OCI-M1 (cell line): Measurements from ENCODE around the gene TRIM38.
A peak's percentile ranks its signal among the peaks of the same experiment; 100 is the strongest.
"Not testable (repeated sequence)": the region's sequence is repeated elsewhere in the genome, so short reads cannot be mapped to it uniquely, and the experiment has no call there.

Source experiments
- DNase-seq: peaks from one replicate; lab custom pipeline; 2025; lab: John Stamatoyannopoulos, UW

TRIM38 gene

DNA sequence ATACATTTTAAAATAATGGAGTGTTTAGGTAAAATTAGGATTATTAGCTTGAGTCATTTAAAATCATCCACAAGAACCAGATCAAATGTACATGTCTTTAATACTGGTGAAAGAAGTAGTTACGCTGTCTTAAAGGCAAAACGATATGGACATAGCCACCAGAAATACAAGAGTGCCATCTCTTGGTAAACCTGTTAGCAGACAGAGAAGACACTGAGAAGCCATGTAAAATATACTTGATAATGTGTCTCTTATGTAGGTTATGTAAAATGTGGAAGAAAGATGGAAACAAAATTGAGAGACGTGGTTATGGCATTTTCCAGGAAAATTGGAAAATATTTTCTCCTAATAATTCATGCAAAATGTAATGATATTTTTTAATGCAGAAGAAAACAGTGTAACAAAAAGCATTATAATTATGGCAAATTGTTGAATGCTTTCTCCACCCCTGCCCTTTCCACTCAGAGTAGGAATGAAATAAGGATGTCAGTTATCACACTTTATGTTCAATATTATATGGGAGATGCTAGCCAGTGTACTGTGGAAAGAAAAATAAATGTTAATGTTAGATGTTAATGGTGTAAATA, 19.9 kb upstream of the TRIM38 start:
- DNase-seq = peak; percentile 86

GRCh38 chr6:25943887-25944286, 18.7 kb upstream of the TRIM38 start:
- no peak for DNase-seq

DNA sequence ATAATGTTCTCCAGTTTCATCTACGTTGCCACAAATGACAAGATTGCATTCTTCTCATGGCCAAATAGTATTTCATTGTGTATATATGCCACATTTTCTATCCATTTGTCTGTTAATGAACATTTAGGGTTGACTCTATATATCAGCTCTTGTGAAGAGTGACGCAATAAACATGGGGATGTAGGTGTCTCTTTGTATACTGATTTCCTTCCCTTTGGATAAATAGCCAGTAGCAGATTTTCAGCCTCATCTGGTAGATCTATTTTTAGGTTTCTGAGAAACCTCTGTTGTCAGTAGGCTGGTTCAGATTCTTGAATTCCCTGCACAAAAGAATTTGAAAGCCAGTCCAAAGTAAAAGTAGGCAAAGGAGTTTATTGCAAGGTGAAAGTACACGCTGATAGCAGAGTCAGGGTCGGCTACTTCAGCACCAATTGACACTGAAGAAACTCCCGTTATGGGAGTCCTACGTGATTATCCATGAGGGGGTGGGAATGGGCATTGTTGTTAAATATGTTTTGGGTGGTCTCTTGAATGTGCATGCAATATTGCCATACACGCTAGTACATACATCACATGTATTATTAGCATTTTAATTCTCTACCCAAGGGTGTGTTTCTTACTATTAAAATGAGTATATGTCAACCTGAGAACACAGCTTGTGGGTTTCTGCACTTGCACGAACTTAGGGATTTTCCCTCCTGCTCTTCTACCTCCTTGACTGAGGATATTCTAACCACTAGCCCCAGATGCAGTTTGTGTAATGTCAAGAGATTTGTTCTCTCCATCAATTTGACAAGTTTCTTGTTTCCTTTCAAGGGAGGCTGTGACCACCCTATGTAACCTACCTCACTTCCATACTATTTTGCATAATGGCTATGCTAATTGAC, 17.7 kb upstream of the TRIM38 start:
- no peak for DNase-seq

DNA sequence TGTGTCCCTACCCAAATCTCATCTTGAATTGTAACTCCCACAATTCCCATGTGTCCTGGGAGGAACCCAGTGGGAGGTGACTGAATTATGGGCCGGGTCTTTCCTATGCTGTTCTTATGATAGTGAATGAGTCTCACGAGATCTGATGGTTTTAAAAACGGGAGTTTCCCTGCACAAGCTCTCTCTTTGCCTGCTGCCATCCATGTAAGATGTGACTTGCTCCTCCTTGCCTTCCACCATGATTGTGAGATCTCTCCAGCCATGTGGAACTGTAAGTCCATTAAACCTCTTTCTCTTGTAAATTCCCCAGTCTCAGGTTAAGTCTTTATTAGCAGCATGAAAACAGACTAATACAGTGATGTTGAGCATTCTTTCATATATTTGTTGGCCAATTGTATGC, 16.9 kb upstream of the TRIM38 start:
- not testable (repeated sequence) for DNase-seq

GRCh38 chr6:25946631-25947030, 16.0 kb upstream of the TRIM38 start:
- no peak for DNase-seq

- DNase-seq = not testable (repeated sequence)
Measured at GRCh38 chr6:25947492-25947891, 15.1 kb upstream of the TRIM38 start.

DNA sequence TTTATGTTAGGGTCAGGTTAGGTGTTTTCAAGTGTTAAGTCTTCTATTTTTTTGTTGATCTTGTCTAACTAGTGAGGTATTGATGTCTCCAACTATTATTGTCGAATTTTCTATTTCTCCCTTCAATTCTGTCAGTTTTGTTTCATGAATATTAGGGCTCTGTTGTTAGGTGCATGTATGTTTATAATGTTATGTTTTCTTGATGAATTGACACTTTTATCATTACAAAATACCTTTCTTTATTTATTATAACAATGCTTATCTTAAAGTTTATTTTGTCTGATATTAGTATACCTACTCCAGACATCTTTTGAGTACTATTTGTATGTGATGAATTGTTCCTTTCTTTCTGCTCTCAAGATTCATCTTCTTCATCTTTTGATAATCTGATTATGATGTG, 12.9 kb upstream of the TRIM38 start:
- no peak for DNase-seq

GRCh38 chr6:25950297-25950696, 12.3 kb upstream of the TRIM38 start:
- DNase-seq = no peak

GRCh38 chr6:25951296-25952032, 11.1 kb upstream of the TRIM38 start:
- DNase-seq = no peak

GRCh38 chr6:25952535-25952934, 10.1 kb upstream of the TRIM38 start:
- no peak for DNase-seq

- no peak for DNase-seq
Measured at GRCh38 chr6:25953733-25954132, 8.9 kb upstream of the TRIM38 start.

DNA sequence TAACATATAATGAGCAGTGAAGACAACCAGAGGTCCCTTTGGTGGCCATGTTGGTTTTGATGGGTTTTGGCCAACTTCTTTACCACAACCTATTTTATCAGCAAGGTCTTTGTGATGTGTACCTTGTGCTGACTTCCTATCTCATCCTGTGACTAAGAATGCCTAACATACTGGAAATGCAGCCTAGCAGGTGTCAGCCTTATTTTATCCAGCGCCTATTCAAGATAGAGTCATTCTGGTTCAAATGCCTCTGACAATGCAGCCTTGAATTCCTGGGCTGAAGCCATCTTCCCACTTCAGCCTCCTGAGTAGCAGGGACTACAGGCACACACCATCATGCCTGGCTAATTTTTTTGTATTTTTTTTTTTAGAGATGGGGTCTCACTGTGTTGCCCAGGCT, 7.8 kb upstream of the TRIM38 start:
- no peak for DNase-seq

GRCh38 chr6:25956226-25956625, 6.4 kb upstream of the TRIM38 start:
- no peak for DNase-seq

GRCh38 chr6:25958700-25959162, 3.9 kb upstream of the TRIM38 start:
- peak; percentile 53 for DNase-seq

GRCh38 chr6:25959890-25960536, 2.6 kb upstream of the TRIM38 start:
- no peak for DNase-seq

DNA sequence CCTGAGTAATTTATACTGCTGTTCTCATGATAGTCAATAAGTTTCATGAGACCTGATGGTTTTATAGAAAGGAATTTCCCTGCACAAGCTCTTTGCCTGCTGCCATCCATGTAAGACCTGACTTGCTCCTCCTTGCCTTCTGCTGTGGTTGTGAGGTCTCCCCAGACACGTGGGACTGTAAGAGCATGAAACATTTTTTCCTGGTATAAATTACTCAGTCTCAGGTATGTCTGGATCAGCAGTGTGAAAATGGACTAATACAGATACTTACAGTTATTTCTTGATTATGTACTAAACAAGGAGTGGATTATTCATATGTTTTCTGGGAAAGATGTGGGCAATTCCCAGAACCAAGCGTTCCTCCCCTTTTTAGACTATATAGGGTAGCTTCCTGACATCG, 1.9 kb upstream of the TRIM38 start:
- peak; percentile 23 for DNase-seq

GRCh38 chr6:25961619-25962148, 918 bp upstream of the TRIM38 start:
- peak; percentile 70 for DNase-seq

DNA sequence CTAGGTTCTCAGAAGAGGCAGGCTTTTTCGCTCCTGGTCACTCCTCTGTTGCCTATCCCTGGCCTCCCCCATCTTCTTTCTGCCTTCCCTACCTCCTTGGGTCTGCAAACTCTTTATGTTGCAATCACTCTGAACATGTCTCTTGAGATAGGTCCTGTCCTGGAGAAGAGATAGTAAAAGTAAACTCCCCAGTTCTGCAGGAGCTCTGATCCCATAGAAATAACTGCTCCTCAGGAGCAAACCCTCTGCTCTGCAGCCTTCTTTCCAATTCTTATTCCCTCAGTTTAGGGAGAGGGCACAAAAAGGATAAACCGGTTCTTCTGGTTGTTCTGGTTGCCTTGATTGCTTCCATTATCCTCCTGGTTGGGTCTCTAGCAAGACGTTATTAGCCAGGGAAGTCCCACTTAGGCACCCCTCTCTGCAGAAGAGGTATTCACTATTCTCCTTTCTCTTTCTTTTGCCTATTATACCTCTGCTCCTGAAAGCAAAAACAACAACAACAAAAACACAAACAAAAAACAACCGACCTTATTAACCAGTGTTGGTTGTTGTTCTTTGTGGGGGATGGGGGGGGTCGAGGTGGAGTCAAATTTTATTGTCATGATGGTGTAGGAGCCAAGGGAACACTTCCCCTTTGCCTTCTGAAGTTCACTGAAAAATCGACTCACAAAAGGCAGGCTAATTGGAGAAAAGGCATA, 973 bp downstream of the TRIM38 start:
- DNase-seq = peak; percentile 64

- DNase-seq = no peak
Measured at GRCh38 chr6:25965058-25965457, 2.5 kb downstream of the TRIM38 start.

DNA sequence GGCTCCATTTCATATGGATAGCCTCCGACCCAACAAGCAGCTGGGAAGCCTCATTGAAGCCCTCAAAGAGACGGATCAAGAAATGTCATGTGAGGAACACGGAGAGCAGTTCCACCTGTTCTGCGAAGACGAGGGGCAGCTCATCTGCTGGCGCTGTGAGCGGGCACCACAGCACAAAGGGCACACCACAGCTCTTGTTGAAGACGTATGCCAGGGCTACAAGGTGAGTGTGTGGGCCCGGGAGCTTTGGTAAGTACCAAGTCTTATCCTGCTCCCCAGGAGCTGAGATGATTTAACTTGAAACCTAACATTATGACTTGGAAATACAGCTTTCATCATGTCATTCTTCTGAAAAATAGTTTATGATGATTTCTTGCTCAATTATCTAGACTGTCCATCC, 4.1 kb downstream of the TRIM38 start:
- DNase-seq = no peak

- no peak for DNase-seq
Measured at GRCh38 chr6:25968769-25969168, 6.2 kb downstream of the TRIM38 start.
